K562 (cell line): ENCODE data around the gene RPTOR.
"Not testable (repeated sequence)": the region's sequence is repeated elsewhere in the genome, so short reads cannot be mapped to it uniquely, and the experiment has no call there.

Experiments
- FOXP1 ChIP-seq: sonication (generic); formaldehyde crosslinking; IDR thresholded peaks from 2 replicates; pipeline ENCODE4 v1.8.0; 2022; ENCODE audit warnings: mild to moderate bottlenecking, missing genetic modification reagents
- MAFK ChIP-seq: IDR thresholded peaks from 2 replicates; pipeline ENCODE4 v1.6.1; 2011; ENCODE audit warnings: low read length, improper control_type of control experiment

DNA sequence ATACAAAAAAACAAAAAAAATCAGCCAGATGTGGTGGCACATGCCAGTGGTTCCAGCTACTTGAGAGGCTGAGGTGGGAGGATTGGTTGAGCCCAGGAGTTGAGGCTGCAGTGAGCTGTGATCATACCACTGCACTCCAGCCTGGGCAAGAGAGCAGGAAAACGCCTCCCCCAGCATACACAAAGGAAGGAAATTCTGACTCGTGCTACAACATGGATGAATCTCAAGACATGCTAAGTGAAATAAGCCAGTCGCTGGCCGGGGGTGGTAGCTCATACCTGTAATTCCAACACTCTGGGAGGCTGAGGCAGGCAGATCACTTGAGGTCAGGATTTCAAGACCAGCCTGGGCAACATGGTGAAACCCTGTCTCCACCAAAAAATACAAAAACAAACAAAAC, 37.5 kb upstream of the RPTOR start:
- not testable (repeated sequence) for TF ChIP-seq FOXP1 (CRISPR knock-in tag); MAFK
